NCI-H345 treated with DMSO at 0.1 percent for 48 hours (cell line): Measurements from ENCODE around the gene NUP62.
"Not testable (repeated sequence)": the region's sequence is repeated elsewhere in the genome, so short reads cannot be mapped to it uniquely, and the experiment has no call there.

Experiments
- DNase-seq: peaks from one replicate; lab custom pipeline; 2025; ENCODE audit not compliant: unreplicated experiment; lab: John Stamatoyannopoulos, UW

NUP62 gene

GRCh38 chr19:49925486-49925885, 3.8 kb downstream of the NUP62 start:
- DNase-seq, result no peak

- not testable (repeated sequence) for DNase-seq
Measured at GRCh38 chr19:49924881-49925210, 4.5 kb downstream of the NUP62 start.

- DNase-seq, result no peak
Measured at GRCh38 chr19:49924004-49924880, 5.1 kb downstream of the NUP62 start.

- DNase-seq, result no peak
Measured at GRCh38 chr19:49923055-49924003, 6.0 kb downstream of the NUP62 start.

GRCh38 chr19:49921871-49922795, 7.2 kb downstream of the NUP62 start:
- no peak for DNase-seq

- DNase-seq, result no peak
Measured at GRCh38 chr19:49920624-49921363, 8.5 kb downstream of the NUP62 start.

GRCh38 chr19:49918089-49918488, 11.2 kb downstream of the NUP62 start:
- DNase-seq, result no peak

GRCh38 chr19:49916839-49917733, 12.2 kb downstream of the NUP62 start:
- DNase-seq, result no peak

- no peak for DNase-seq
Measured at GRCh38 chr19:49915271-49915670, 14.0 kb downstream of the NUP62 start.

GRCh38 chr19:49913720-49914119, 15.6 kb downstream of the NUP62 start:
- DNase-seq, result no peak

GRCh38 chr19:49912965-49913685, 16.2 kb downstream of the NUP62 start:
- DNase-seq, result no peak

GRCh38 chr19:49911381-49912145, 17.7 kb downstream of the NUP62 start:
- no peak for DNase-seq

GRCh38 chr19:49910179-49910578, 19.1 kb downstream of the NUP62 start:
- no peak for DNase-seq

GRCh38 chr19:49908480-49909420, 20.6 kb downstream of the NUP62 start:
- no peak for DNase-seq

- no peak for DNase-seq
Measured at GRCh38 chr19:49907745-49908446, 21.4 kb downstream of the NUP62 start.
